ENCODE data around the gene TNPO1.

The TNPO1 gene

GRCh38 chr5:72811849-72812248 is 4.6 kb upstream of the TNPO1 start:
- Mint-ChIP-seq H3K4me1 (ENCODE audit: low read depth) (peaks cover 5% of the 10 kb centered on the region), H3K4me3 (no peak overlapping the region), H3K36me3 (no peaks in the 10 kb centered on the region), H3K9me3 (ENCODE audit: low read depth) (no peaks in the 10 kb centered on the region), H3K27me3 (peaks cover 12% of the 10 kb centered on the region), H3K27ac (no peak overlapping the region)

DNA sequence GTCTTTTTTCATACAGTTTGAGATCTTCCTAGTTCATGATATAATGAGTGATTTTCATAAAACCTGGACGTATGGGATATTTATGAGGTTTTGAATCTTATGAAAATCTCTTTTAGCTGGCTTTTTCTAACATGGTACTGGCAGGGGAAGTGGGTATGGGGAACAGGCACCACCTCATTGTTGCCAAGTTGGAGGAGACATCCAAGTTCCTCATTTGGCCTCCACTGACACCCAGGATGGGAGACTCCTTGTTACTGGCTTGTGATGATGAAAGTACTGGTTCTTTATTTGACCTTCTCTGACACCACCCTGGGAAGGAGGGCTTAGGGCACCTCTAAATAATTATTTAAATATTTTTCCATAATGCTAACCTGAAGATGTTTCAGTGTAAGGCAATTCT is 4.0 kb upstream of the TNPO1 start:
- Mint-ChIP-seq H3K4me3 (no peak overlapping the region), H3K27me3 (peaks cover 12% of the 10 kb centered on the region), H3K27ac (no peak overlapping the region), H3K4me1 (ENCODE audit: low read depth) (peaks cover 9% of the 10 kb centered on the region), H3K36me3 (no peaks in the 10 kb centered on the region), H3K9me3 (ENCODE audit: low read depth) (no peaks in the 10 kb centered on the region)

DNA sequence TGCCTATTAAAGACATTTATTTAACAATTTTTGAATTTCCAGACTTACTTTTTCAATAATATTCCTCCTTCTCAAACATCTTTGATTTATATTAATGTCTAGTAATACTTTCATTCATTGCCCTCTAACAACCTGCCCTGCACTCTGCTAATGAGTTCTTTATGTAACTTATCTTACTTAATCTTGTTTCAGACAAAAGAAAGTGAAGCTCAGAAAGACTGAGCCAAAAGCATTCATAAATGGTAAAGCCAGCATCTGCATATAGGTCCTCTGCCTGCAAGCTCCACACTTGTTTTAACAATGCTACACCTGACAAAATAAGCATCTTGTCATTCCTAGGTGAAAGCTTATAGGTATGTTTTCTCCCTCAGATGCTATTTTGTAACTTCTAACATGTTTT is 2.4 kb upstream of the TNPO1 start:
- peaks cover 24% of the 10 kb centered on the region for H3K4me1 Mint-ChIP-seq (ENCODE audit: low read depth)
- H3K9me3 Mint-ChIP-seq (ENCODE audit: low read depth) = no peaks in the 10 kb centered on the region
- no peaks in the 10 kb centered on the region for H3K36me3 Mint-ChIP-seq
- H3K4me3 Mint-ChIP-seq = no peak overlapping the region
- H3K27me3 Mint-ChIP-seq = peaks cover 12% of the 10 kb centered on the region
- H3K27ac Mint-ChIP-seq = no peak overlapping the region

- no peak overlapping the region for H3K4me3 Mint-ChIP-seq
- no peaks in the 10 kb centered on the region for H3K9me3 Mint-ChIP-seq (ENCODE audit: low read depth)
- H3K4me1 Mint-ChIP-seq (ENCODE audit: low read depth) = peaks cover 27% of the 10 kb centered on the region
- H3K36me3 Mint-ChIP-seq = no peaks in the 10 kb centered on the region
- peaks cover 12% of the 10 kb centered on the region for H3K27me3 Mint-ChIP-seq
- no peak overlapping the region for H3K27ac Mint-ChIP-seq
These were observed 1.6 kb upstream of the TNPO1 start for GRCh38 chr5:72814864-72815263.

DNA sequence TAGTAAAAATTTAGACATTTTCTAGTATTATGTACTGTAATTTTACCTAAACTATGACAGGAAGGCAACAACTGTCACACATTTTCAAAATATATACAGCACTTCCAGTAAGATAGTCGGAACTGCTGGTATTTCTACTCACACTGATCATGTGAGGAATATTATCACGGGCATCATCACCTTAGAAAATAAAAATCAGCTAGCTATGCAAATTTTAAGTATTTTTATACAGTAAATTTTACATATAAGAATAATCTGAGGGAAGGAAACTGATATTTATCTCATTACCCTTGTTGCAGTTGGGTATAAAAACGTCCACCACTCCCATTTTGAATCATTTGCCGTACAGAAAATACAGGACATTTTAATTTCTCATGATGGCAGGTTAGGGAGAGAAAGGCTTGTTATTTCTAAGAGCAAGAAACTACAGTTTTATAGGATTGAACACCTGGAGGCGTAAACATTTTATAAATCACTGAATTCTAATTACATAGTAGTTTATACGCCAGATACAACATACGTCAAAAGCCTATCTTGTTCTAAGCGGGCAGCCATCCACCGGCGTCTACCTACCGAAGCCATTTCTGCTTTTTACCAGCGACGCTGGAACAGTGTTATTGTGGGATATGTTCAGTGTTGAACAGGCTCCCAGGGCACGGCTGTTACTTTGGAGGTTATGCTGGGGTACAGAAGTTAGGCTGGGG is 729 bp upstream of the TNPO1 start:
- H3K9me3 Mint-ChIP-seq (ENCODE audit: low read depth) = no peaks in the 10 kb centered on the region
- peak overlapping the region; percentile 95 for H3K4me3 Mint-ChIP-seq
- H3K4me1 Mint-ChIP-seq (ENCODE audit: low read depth) = peaks cover 27% of the 10 kb centered on the region
- peaks cover 11% of the 10 kb centered on the region for H3K27me3 Mint-ChIP-seq
- H3K27ac Mint-ChIP-seq = peak overlapping the region; percentile 73
- no peaks in the 10 kb centered on the region for H3K36me3 Mint-ChIP-seq

GRCh38 chr5:72817076-72817481 is 618 bp downstream of the TNPO1 start:
- Mint-ChIP-seq H3K9me3 (ENCODE audit: low read depth) (no peaks in the 10 kb centered on the region), H3K27me3 (peaks cover 7% of the 10 kb centered on the region), H3K4me3 (peak overlapping the region; percentile 95), H3K4me1 (ENCODE audit: low read depth) (peaks cover 33% of the 10 kb centered on the region), H3K27ac (peak overlapping the region; percentile 89), H3K36me3 (no peaks in the 10 kb centered on the region)

- Mint-ChIP-seq H3K27ac (peak overlapping the region; percentile 89), H3K27me3 (peaks cover 3% of the 10 kb centered on the region), H3K36me3 (no peaks in the 10 kb centered on the region), H3K4me3 (peak overlapping the region; percentile 95), H3K4me1 (ENCODE audit: low read depth) (peaks cover 35% of the 10 kb centered on the region), H3K9me3 (ENCODE audit: low read depth) (no peaks in the 10 kb centered on the region)
These were observed 1.3 kb downstream of the TNPO1 start for GRCh38 chr5:72817671-72818266.

- Mint-ChIP-seq H3K9me3 (ENCODE audit: low read depth) (no peaks in the 10 kb centered on the region), H3K36me3 (no peaks in the 10 kb centered on the region), H3K4me3 (peak overlapping the region; percentile 30), H3K4me1 (ENCODE audit: low read depth) (peaks cover 35% of the 10 kb centered on the region), H3K27me3 (peaks cover 1% of the 10 kb centered on the region), H3K27ac (no peak overlapping the region)
These were observed 2.5 kb downstream of the TNPO1 start for GRCh38 chr5:72818866-72819534.

DNA sequence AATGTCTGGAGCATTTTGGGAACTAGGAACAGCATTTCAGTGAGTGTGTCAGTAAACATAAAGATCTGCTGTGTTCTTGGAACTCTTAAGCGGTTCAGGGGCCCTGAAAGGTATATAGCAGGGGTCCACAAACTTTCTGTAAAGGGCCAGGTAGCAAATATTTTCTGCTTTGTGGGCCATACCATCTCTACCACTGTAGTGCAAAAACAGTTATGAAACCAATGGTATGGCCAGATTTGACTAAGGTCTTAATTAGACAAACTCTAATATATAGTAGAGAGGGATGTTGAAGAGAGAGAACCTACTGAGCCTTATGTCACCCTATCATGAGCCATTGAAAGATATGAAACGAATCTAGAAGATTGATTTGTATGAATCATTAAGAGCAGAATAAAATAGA is 5.3 kb downstream of the TNPO1 start:
- Mint-ChIP-seq H3K36me3 (no peaks in the 10 kb centered on the region), H3K27ac (no peak overlapping the region), H3K4me3 (no peak overlapping the region), H3K27me3 (no peaks in the 10 kb centered on the region), H3K9me3 (ENCODE audit: low read depth) (no peaks in the 10 kb centered on the region), H3K4me1 (ENCODE audit: low read depth) (peaks cover 30% of the 10 kb centered on the region)

DNA sequence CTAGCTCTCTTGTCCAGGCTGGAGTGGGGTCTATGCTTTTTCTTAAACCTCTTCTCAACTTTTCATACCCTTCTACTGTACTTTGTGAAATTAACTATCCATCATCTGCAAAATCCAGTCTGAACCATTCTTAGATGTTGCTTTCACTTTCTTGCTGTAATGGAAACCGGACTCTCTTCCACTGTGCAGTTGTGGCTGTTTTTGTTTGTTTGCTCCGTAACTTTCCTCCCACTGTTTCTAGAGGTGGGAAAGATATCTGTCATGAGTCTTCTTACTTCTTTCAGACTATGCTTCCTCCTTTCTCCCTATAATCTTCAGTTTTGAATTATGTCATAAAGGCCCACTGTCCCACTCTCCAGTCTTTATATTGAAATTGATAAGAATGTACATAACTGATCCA is 6.5 kb downstream of the TNPO1 start:
- peaks cover 21% of the 10 kb centered on the region for H3K4me1 Mint-ChIP-seq (ENCODE audit: low read depth)
- no peak overlapping the region for H3K4me3 Mint-ChIP-seq
- no peaks in the 10 kb centered on the region for H3K9me3 Mint-ChIP-seq (ENCODE audit: low read depth)
- no peaks in the 10 kb centered on the region for H3K27me3 Mint-ChIP-seq
- no peaks in the 10 kb centered on the region for H3K36me3 Mint-ChIP-seq
- no peak overlapping the region for H3K27ac Mint-ChIP-seq

DNA sequence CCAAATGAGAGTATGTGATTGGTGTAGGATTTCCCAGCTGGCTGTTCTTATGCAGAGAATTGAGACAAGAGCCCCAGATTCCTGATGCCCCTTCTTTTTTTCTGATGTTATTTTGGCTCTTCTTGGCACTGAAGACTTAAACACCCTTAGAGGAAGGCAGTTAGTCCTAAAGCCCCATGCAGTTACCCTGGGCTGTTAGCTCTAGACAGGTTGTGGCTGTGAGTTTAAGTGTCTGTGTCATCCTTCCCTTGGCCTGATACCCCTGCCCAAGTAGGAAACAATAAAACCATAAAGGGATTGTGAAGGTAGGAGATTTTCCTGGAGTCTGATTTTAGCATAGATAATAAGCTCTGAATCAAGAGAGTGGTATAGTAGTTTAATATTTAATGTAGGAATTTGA is 13.2 kb downstream of the TNPO1 start:
- Mint-ChIP-seq H3K4me3 (no peak overlapping the region), H3K27me3 (no peaks in the 10 kb centered on the region), H3K4me1 (ENCODE audit: low read depth) (peaks cover 2% of the 10 kb centered on the region), H3K36me3 (peaks cover 2% of the 10 kb centered on the region), H3K27ac (no peak overlapping the region), H3K9me3 (ENCODE audit: low read depth) (no peaks in the 10 kb centered on the region)

DNA sequence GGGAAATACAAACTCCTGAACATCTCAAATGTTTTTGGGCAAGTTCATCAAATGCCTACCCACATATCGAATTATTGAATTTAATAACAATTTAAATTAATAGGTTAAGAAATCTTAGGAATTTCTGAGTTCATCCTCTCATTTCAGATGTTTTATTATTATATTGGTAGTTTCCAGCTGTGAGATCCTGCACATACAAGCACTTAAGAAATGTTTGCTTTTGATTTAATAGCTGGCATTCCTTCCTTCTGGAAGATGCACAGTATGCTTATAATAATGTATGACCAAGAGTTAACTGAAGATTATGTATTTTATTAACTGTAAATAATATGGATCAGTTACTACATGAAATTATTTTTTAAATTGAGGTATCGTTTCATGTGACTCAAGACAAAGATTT is 13.9 kb downstream of the TNPO1 start:
- Mint-ChIP-seq H3K36me3 (peaks cover 2% of the 10 kb centered on the region), H3K27me3 (no peaks in the 10 kb centered on the region), H3K9me3 (ENCODE audit: low read depth) (no peaks in the 10 kb centered on the region), H3K27ac (no peak overlapping the region), H3K4me1 (ENCODE audit: low read depth) (peaks cover 2% of the 10 kb centered on the region), H3K4me3 (no peak overlapping the region)

GRCh38 chr5:72831685-72832084 is 15.2 kb downstream of the TNPO1 start:
- H3K9me3 Mint-ChIP-seq (ENCODE audit: low read depth) = no peaks in the 10 kb centered on the region
- H3K27me3 Mint-ChIP-seq = no peaks in the 10 kb centered on the region
- H3K36me3 Mint-ChIP-seq = peaks cover 2% of the 10 kb centered on the region
- H3K27ac Mint-ChIP-seq = no peak overlapping the region
- H3K4me3 Mint-ChIP-seq = no peak overlapping the region
- H3K4me1 Mint-ChIP-seq (ENCODE audit: low read depth) = peaks cover 2% of the 10 kb centered on the region

- no peak overlapping the region for H3K4me3 Mint-ChIP-seq
- H3K27ac Mint-ChIP-seq = no peak overlapping the region
- no peaks in the 10 kb centered on the region for H3K4me1 Mint-ChIP-seq (ENCODE audit: low read depth)
- no peaks in the 10 kb centered on the region for H3K9me3 Mint-ChIP-seq (ENCODE audit: low read depth)
- peaks cover 2% of the 10 kb centered on the region for H3K36me3 Mint-ChIP-seq
- H3K27me3 Mint-ChIP-seq = no peaks in the 10 kb centered on the region
These were observed 18.5 kb downstream of the TNPO1 start for GRCh38 chr5:72834924-72835323.

- Mint-ChIP-seq H3K36me3 (peaks cover 2% of the 10 kb centered on the region), H3K27ac (no peak overlapping the region), H3K4me1 (ENCODE audit: low read depth) (no peaks in the 10 kb centered on the region), H3K4me3 (no peak overlapping the region), H3K9me3 (ENCODE audit: low read depth) (no peaks in the 10 kb centered on the region), H3K27me3 (no peaks in the 10 kb centered on the region)
These were observed 19.2 kb downstream of the TNPO1 start for GRCh38 chr5:72835633-72836032.

Data from activated naive CD8-positive, alpha-beta T cell (primary cell).